H9 (cell line): Measurements from ENCODE around the gene LEF1. TPM values are rescaled to one million over a fixed set of nuclear protein-coding genes. Genes with fewer than 3 reads are reported as not detected.

ENCODE experiments used
- DNase-seq: peaks from one replicate; pipeline ENCODE4 v3.0.0-alpha.2; 2017
- H2AFZ ChIP-seq: one replicate; pipeline ENCODE4 v1.6.1; 2013; ENCODE audit warnings: mild to moderate bottlenecking, low read length, control low read depth, moderate library complexity
- H2AK5ac ChIP-seq: 2 replicates; pipeline ENCODE4 v1.6.1; 2013; ENCODE audit warnings: low read length, control low read depth, mixed read lengths; ENCODE audit not compliant: insufficient read length
- H2BK120ac ChIP-seq: one replicate; pipeline ENCODE4 v1.6.1; 2013; ENCODE audit warnings: low read depth, mild to moderate bottlenecking, low read length, control low read depth, inconsistent platforms; ENCODE audit not compliant: poor library complexity, severe bottlenecking
- H2BK12ac ChIP-seq: 2 replicates; pipeline ENCODE4 v1.6.1; 2013; ENCODE audit warnings: low read length, control low read depth, mixed read lengths, low read depth; ENCODE audit not compliant: insufficient read length
- H2BK15ac ChIP-seq: 2 replicates; pipeline ENCODE4 v1.6.1; 2013; ENCODE audit warnings: low read depth, low read length, control low read depth
- H2BK20ac ChIP-seq: one replicate; pipeline ENCODE4 v1.6.1; 2013; ENCODE audit warnings: low read depth, mild to moderate bottlenecking, low read length, control low read depth, inconsistent platforms; ENCODE audit not compliant: poor library complexity, severe bottlenecking
- H2BK5ac ChIP-seq: 2 replicates; pipeline ENCODE4 v1.6.1; 2013; ENCODE audit warnings: low read length, control low read depth, mixed read lengths; ENCODE audit not compliant: insufficient read length
- H3K14ac ChIP-seq: 2 replicates; pipeline ENCODE4 v1.6.1; 2013; ENCODE audit warnings: low read length, control low read depth; ENCODE audit not compliant: insufficient read depth
- H3K18ac ChIP-seq: 2 replicates; pipeline ENCODE4 v1.6.1; 2013; ENCODE audit warnings: low read depth, mild to moderate bottlenecking, mixed read lengths, low read length, control low read depth; ENCODE audit not compliant: insufficient read length
- H3K23ac ChIP-seq: 2 replicates; pipeline ENCODE4 v1.6.1; 2013; ENCODE audit warnings: low read length, control low read depth, mixed read lengths, low read depth; ENCODE audit not compliant: insufficient read length
- H3K23me2 ChIP-seq: 2 replicates; pipeline ENCODE4 v1.6.1; 2013; ENCODE audit warnings: low read depth, mild to moderate bottlenecking, mixed read lengths, low read length, control low read depth; ENCODE audit not compliant: insufficient read length, poor library complexity, severe bottlenecking
- H3K27ac ChIP-seq: 2 replicates; pipeline ENCODE4 v1.5.1; 2013; ENCODE audit warnings: low read length, control low read depth, mixed read lengths, low read depth; ENCODE audit not compliant: insufficient read length
- H3K27me3 ChIP-seq: 2 replicates; pipeline ENCODE4 v1.6.1; 2013; ENCODE audit warnings: low read length, control low read depth, inconsistent platforms; ENCODE audit not compliant: insufficient read depth
- H3K4ac ChIP-seq: 2 replicates; pipeline ENCODE4 v1.6.1; 2013; ENCODE audit warnings: low read depth, mild to moderate bottlenecking, control low read depth, inconsistent platforms, low read length, moderate library complexity
- H3K4me1 ChIP-seq: 2 replicates; pipeline ENCODE4 v1.6.1; 2013; ENCODE audit warnings: low read length, control low read depth, inconsistent platforms; ENCODE audit not compliant: insufficient read depth
- H3K4me2 ChIP-seq: 2 replicates; pipeline ENCODE4 v1.6.1; 2013; ENCODE audit warnings: low read length, control low read depth, mixed read lengths; ENCODE audit not compliant: insufficient read length, insufficient read depth
- H3K56ac ChIP-seq: 2 replicates; pipeline ENCODE4 v1.6.1; 2013; ENCODE audit warnings: low read depth, mild to moderate bottlenecking, mixed read lengths, low read length, control low read depth; ENCODE audit not compliant: insufficient read length
- H3K79me1 ChIP-seq: 2 replicates; pipeline ENCODE4 v1.6.1; 2013; ENCODE audit warnings: low read depth, mild to moderate bottlenecking, moderate library complexity, low read length, control low read depth, inconsistent platforms; ENCODE audit not compliant: insufficient read depth, poor library complexity, severe bottlenecking
- H3K79me2 ChIP-seq: 2 replicates; pipeline ENCODE4 v1.6.1; 2013; ENCODE audit warnings: low read length, control low read depth, inconsistent platforms; ENCODE audit not compliant: insufficient read depth
- H3K9ac ChIP-seq: 2 replicates; pipeline ENCODE4 v1.6.1; 2013; ENCODE audit warnings: low read length, control low read depth, mixed read lengths; ENCODE audit not compliant: insufficient read length; ENCODE audit errors: extremely low read depth
- H3K9me3 ChIP-seq: one replicate; pipeline ENCODE4 v1.6.1; 2013; ENCODE audit warnings: low read depth, low read length, inconsistent platforms; ENCODE audit not compliant: control insufficient read depth
- H3T11ph ChIP-seq: one replicate; pipeline ENCODE4 v1.6.1; 2013; ENCODE audit warnings: mild to moderate bottlenecking, low read length, control low read depth, inconsistent platforms
- H4K20me1 ChIP-seq: one replicate; pipeline ENCODE4 v1.6.1; 2013; ENCODE audit not compliant: control insufficient read depth, insufficient read length, insufficient read depth
- H4K5ac ChIP-seq: 2 replicates; pipeline ENCODE4 v1.6.1; 2013; ENCODE audit warnings: low read depth, mild to moderate bottlenecking, mixed read lengths, low read length, control low read depth; ENCODE audit not compliant: insufficient read length
- H4K8ac ChIP-seq: replicated peaks from 2 replicates; pipeline ENCODE4 v1.6.1; 2013; ENCODE audit warnings: low read length, control low read depth, mixed read lengths, low read depth; ENCODE audit not compliant: insufficient read length
- H4K91ac ChIP-seq: 2 replicates; pipeline ENCODE4 v1.6.1; 2013; ENCODE audit warnings: low read depth, mild to moderate bottlenecking, moderate library complexity, mixed read lengths, low read length, control low read depth; ENCODE audit not compliant: insufficient read length
- H3K27ac Mint-ChIP-seq, 3 experiments: 2 replicates in 2 of 3; 3 replicates in 1 of 3; pipeline ENCODE4 v1.8.0; 2020 to 2021; ENCODE audit warnings: mixed read lengths in 3 of 3, mild to moderate bottlenecking in 1 of 3, moderate library complexity in 1 of 3
- H3K27me3 Mint-ChIP-seq: 2 replicates; pipeline ENCODE4 v1.8.0; 2021; ENCODE audit warnings: low read depth, mild to moderate bottlenecking, moderate library complexity, mixed read lengths
- H3K36me3 Mint-ChIP-seq, 3 experiments: 2 replicates in 2 of 3; 3 replicates in 1 of 3; pipeline ENCODE4 v1.8.0; 2020 to 2021; ENCODE audit warnings: low read depth in 3 of 3, mixed read lengths in 3 of 3; ENCODE audit not compliant: insufficient read depth in 1 of 3
- H3K4me1 Mint-ChIP-seq, 2 experiments: 2 replicates each; pipeline ENCODE4 v1.8.0; 2020; ENCODE audit warnings: mixed read lengths in 2 of 2
- H3K4me3 Mint-ChIP-seq, 2 experiments: 2 replicates in 1 of 2; 3 replicates in 1 of 2; pipeline ENCODE4 v1.8.0; 2020 to 2021; ENCODE audit warnings: mild to moderate bottlenecking in 2 of 2, mixed read lengths in 2 of 2, moderate library complexity in 1 of 2
- H3K9me3 Mint-ChIP-seq, 2 experiments: 2 replicates in 1 of 2; 3 replicates in 1 of 2; pipeline ENCODE4 v1.8.0; 2020; ENCODE audit warnings: mild to moderate bottlenecking in 2 of 2, mixed read lengths in 2 of 2, moderate library complexity in 1 of 2
- WGBS: extraction: QIAGEN DNeasy Blood & Tissue Kit; methylation state at CpG from one replicate; pipeline ENCODE4 v1.1.7; 2013; ENCODE audit warnings: missing lambda C conversion rate, low lambda C conversion rate, mixed read lengths; ENCODE audit not compliant: insufficient read length; ENCODE audit errors: extremely low coverage; 5-methylcytosine and 5-hydroxymethylcytosine counted together
- total RNA-seq: library from RNA; stranded (reverse); gene quantifications from 2 replicates; pipeline ENCODE4 v1.2.1, GENCODE V29; 2021
- TF ChIP-seq, protein P1 (sequence below): fragments of 200-600 bp; sonication (generic); conservative IDR thresholded peaks from 3 replicates; pipeline ENCODE4 v1.8.0; 2021; ENCODE audit warnings: antibody characterized with exemption, mild to moderate bottlenecking

Gene LEF1
- total RNA-seq, 1 experiment from 2014 or later = 2.5 TPM

DNA sequence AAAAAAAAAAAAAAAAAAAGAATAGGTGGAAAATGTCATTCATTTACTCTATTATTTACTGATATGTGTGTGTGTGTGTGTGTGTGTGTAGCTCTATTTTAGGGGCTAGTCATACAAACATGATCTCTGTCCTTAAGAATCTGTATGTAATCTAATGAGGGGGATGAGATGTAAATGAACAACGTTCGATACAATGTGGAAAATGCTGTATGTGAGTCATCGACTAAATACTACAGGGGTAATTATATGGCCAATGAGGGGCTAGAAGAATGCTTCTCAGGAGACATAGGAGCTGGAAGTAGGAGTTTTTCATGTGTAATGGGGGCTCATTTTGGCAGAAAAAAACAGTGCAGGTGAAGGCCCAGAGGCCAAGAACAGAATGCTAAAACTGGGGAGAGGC is 41.9 kb downstream of the LEF1 start:
- H4K5ac ChIP-seq = no peak overlapping the region
- H3K27me3 ChIP-seq = no peaks in the 10 kb centered on the region
- H4K20me1 ChIP-seq = no peaks in the 10 kb centered on the region
- no peak overlapping the region for H3K9ac ChIP-seq
- no peak overlapping the region for H2BK20ac ChIP-seq
- H2AFZ ChIP-seq = no peak overlapping the region
- no peak overlapping the region for H3K14ac ChIP-seq
- Mint-ChIP-seq H3K4me1 (no peaks in the 10 kb centered on the region), H3K27ac (no peak overlapping the region), H3K36me3 (no peaks in the 10 kb centered on the region), H3K27me3 (no peaks in the 10 kb centered on the region; the same call in 1 of the 2 replicates), H3K4me3 (no peak overlapping the region), H3K9me3 (no peaks in the 10 kb centered on the region)
- H3K4me2 ChIP-seq = no peak overlapping the region
- no peak overlapping the region for H3K56ac ChIP-seq
- no peak overlapping the region for H3K27ac ChIP-seq
- no CpG with 5 or more reads among the region's 3 CpGs for WGBS
- no peaks in the 10 kb centered on the region for H3K79me1 ChIP-seq
- no peak overlapping the region for H2BK12ac ChIP-seq
- DNase-seq = no peak
- no peak overlapping the region for H4K91ac ChIP-seq
- H4K8ac ChIP-seq = no peak overlapping the region
- no peak overlapping the region for H3K4ac ChIP-seq
- H3K23me2 ChIP-seq = no peaks in the 10 kb centered on the region
- no peak overlapping the region for H3K23ac ChIP-seq
- no peaks in the 10 kb centered on the region for H3K4me1 ChIP-seq
- TF ChIP-seq, protein P1, sequence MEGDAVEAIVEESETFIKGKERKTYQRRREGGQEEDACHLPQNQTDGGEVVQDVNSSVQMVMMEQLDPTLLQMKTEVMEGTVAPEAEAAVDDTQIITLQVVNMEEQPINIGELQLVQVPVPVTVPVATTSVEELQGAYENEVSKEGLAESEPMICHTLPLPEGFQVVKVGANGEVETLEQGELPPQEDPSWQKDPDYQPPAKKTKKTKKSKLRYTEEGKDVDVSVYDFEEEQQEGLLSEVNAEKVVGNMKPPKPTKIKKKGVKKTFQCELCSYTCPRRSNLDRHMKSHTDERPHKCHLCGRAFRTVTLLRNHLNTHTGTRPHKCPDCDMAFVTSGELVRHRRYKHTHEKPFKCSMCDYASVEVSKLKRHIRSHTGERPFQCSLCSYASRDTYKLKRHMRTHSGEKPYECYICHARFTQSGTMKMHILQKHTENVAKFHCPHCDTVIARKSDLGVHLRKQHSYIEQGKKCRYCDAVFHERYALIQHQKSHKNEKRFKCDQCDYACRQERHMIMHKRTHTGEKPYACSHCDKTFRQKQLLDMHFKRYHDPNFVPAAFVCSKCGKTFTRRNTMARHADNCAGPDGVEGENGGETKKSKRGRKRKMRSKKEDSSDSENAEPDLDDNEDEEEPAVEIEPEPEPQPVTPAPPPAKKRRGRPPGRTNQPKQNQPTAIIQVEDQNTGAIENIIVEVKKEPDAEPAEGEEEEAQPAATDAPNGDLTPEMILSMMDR = no peak
- H2BK15ac ChIP-seq = no peak overlapping the region
- no peak overlapping the region for H3K18ac ChIP-seq
- H2BK120ac ChIP-seq = no peak overlapping the region
- no peak overlapping the region for H3T11ph ChIP-seq
- no peak overlapping the region for H2AK5ac ChIP-seq
- no peak overlapping the region for H2BK5ac ChIP-seq
- no peaks in the 10 kb centered on the region for H3K79me2 ChIP-seq
- no peaks in the 10 kb centered on the region for H3K9me3 ChIP-seq
